GM19438 (cell line): ENCODE data around the gene HPDL.
"Not testable (repeated sequence)": the region's sequence is repeated elsewhere in the genome, so short reads cannot be mapped to it uniquely, and the experiment has no call there.

ENCODE experiments used
- ATAC-seq: cut with Tn5 transposase; IDR thresholded peaks from one replicate; pipeline ENCODE4 v1.9.1; 2021; ENCODE audit warnings: low read depth; ENCODE audit not compliant: unreplicated experiment

The HPDL gene

DNA sequence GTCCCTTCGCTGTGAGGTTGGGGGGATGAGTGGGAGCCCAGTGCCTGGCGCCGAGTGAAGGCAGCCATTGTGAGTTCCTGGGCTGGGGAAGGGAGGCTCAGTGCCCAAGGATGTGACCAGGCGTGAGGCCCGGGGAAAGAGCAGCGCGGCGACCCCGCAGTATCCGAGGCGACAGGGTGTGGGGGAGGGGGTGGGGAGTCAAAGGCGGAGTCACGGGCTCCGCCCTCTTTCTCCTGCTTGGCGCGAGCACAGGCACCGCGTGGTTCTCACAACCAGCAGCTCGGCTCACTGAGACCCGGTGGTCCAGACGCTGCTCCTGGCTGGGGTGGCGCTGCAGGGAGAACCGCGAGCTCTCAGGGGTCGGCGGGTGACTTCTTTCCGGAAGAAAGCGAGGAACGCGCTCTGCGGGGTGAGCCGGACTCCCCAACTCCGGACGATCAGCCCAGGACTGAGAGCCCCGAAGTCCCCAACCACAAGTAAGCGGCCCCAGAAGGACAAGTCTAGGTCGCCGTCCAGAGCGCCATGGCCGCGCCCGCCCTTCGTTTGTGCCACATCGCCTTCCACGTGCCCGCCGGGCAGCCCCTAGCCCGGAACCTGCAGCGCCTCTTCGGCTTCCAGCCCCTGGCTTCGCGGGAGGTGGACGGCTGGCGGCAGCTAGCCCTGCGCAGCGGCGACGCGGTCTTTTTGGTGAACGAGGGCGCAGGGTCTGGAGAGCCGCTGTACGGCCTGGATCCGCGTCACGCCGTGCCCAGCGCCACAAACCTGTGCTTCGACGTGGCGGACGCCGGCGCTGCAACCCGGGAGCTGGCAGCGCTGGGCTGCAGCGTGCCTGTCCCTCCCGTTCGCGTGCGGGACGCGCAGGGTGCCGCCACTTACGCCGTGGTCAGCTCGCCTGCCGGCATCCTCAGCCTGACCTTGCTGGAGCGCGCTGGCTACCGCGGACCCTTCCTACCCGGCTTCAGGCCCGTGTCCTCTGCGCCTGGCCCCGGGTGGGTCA, at the start of gene HPDL:
Gene HPDL, plus strand, starts transcription at position 269 of the 997 bp plus-strand sequence. Its CDS starts 254 bp downstream, at position 523.
- ATAC-seq = no peak

DNA sequence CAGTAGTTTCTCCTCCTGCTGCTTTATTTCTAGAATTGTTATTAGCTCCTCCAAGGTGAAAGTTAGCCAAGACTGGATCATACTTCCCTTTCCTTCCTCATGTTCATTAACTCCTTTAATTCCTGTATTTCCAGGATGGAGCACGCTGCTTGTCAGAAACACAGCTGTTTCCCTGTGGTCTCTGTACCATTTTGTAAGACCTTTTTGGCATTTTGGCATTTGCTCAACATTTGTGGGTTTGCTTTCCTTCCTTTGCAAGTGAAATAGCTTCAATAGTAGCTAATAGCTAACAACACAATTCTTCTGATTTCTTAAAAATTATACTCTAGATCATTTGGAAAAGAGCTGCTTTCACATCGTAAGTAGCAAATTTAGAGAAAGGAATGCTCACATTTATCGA, 44.3 kb upstream of the HPDL start:
- no peak for ATAC-seq

DNA sequence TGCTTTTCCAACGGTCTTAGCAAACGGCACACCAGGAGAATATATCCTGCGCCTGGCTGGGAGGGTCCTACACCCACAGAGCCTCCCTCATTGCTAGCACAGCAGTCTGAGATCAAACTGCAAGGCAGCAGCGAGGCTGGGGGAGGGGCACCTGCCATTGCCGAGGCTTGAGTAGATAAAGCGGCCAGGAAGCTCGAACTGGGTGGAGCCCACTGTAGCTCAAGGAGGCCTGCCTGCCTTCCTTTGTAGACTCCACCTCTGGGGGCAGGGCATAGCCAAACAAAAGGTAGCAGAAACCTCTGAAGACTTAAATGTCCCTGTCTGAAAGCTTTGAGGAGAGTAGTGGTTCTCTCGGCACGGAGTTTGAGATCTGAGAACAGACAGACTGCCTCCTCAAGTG, 41.8 kb upstream of the HPDL start:
- not testable (repeated sequence) for ATAC-seq

DNA sequence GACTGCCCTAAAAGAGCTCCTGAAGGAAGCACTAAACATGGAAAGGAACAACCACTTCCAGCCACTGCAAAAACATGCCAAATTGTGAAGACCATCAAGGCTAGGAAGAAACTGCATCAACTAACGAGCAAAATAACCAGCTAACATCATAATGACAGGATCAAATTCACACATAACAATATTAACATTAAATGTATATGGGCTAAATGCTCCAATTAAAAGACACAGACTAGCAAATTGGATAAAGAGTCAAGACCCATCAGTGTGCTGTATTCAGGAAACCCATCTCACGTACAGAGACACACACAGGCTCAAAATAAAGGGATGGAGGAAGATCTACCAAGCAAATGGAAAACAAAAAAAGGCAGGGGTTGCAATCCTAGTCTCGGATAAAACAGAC, 40.2 kb upstream of the HPDL start:
- not testable (repeated sequence) for ATAC-seq

DNA sequence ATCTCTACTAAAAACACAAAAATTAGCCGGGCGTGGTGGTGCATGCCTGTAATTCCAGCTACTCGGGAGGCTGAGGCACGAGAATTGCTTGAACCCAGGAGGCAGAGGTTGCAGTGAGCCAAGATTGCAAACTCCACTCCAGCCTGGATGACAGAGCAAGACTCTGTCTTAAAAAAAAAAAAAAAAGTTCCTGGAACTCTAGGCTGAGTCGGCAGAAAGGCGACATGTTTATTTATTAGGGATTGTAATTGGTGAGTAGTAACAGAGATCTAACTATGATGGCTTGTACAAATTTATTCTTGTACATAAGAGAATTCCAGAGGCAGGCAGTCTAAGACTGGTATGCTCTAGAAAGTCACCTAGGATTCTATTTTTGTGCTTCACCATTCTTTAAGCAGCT, 35.7 kb upstream of the HPDL start:
- ATAC-seq = not testable (repeated sequence)

DNA sequence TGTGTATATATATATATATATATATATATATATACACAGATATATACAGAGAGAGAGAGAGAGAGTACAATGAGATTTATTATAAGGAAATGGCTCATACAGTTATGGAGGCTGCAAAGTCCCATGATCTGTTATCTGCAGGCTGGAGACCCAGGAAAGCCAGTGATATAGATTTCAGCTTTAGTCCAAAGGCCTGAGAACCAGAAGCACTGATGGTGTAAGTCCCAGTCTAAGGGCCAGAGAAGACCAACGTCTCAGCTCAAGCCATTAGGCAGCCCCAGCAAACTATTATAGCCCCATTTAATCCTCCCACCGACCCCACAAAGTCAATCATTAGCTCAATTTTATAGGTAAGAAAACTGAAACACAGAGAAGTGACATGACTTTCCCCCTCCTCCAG, 35.0 kb upstream of the HPDL start:
- no peak for ATAC-seq

DNA sequence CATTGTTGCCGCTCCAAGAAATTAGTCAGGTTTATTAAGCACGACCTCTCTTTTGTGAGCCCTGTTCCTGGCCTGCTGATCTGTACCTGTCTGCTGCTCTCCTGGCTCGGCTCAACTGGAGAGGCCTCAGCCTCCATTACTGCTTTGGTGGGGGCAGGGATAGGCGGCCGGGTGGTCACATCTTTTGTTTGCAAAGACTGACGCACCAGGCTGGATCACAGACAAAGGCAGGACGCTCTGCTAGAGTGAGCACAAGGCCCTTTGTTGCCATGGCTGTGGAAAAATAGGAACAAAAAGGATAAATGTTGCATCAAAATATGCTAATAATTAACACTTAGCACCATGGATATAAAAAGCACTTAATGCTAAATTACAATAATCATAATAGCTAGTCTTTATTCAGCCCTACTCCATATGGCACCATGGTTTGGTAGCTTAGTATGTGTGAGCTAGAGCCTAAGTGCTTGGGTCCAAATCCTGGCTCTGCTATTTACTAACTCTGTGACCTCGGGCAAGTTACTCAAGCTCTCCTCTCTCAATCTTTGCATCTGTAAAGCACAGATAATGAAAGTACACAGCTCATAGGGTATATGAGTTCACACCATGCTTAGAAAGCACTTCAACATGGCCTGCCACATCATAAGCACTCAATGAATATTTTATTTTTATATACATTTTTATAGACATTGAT, 28.9 kb upstream of the HPDL start:
- no peak for ATAC-seq

DNA sequence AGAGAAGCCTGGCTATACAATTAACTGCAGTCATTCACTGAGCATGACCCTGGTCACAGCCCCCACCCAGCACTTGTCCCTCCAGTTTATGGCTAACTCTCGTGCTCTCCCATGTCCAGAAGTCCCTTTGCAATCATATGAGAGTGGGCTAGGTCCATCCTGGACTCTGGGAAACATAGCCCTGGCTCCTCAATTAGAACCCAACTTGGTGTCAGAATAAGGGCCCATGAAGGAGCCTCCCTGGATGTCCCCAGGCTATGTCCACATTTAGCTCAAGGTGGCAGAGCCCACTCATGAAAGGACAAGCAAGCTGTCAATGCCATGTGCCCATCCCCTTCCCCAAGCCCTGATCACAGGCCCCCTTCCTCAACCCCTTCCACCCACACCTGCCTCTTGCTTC, 27.4 kb upstream of the HPDL start:
- ATAC-seq = no peak

DNA sequence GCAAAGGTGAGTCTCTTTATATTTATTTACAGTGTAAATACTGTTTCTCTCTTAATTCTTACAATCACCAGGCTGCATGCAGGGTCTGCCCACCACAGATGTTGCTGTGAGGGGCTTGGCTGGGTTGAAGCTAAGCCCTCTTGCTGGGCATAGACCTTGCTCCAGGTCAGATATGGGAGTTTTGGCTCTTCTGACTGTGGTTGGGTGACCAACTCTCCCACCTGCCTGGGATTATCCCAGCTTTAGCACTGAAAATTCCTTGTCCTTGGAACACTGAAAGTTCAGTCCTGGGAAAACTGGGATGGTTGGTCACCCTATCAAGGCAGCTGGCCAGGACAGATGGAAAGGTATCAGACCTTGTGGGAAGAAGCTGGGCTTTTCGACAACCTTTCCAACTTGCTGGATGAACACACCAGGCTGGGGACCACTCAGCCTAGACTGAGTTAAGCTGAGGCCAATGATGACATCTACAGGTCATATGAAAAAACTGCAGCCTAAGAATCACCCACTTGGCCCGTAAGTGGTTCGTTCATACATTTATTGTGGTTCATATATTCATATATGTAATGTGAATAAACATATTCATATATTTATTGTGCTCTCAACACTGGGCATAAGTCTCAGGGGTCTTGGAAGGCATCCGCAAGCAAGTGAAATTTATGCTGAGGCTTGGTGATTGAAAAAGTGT, 26.6 kb upstream of the HPDL start:
- ATAC-seq = no peak

DNA sequence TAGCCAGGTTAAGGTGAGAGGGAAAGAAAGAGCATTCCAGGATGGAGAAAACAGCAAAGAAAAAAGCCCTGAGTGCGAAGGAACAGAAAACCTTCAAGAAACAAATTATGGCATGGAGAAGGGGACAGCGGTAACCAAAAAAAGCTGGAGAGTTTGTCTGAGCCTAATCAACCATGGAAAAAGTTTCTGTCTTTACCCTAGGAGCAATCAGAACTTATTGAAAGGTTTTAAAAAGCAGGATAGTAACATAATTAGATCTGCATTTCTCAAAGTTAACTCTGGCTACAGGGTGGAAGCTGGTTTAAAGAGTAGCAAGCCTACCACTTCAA, 26.1 kb upstream of the HPDL start:
- ATAC-seq = no peak

DNA sequence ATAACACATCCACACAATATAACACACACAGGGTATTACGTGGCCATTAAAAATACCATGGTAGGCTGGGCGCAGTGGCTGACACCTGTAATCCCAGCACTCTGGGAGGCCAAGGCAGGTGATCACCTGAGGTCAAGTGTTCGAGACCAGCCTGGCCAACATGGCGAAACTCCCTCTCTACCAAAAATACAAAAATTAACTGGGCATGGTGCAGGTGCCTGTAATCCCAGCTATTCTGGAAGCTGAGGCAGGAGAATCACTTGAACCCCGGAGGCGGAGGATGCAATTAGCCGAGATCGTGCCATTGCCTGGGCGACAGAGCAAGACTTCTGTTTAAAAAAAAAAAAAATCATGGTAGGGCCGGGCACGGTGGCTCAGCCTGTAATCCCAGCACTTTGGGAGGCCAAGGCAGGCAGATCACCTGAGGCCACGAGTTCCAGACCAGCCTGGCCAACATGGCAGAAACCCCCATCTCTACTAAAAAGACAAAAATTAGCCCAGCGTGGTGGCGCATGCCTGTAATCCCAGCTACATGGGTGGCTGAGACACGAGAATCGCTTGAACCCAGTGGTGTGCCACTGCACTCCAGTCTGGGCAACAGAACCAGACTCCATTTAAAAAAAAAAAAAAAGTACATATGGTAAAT, 24.1 kb upstream of the HPDL start:
- no peak for ATAC-seq

DNA sequence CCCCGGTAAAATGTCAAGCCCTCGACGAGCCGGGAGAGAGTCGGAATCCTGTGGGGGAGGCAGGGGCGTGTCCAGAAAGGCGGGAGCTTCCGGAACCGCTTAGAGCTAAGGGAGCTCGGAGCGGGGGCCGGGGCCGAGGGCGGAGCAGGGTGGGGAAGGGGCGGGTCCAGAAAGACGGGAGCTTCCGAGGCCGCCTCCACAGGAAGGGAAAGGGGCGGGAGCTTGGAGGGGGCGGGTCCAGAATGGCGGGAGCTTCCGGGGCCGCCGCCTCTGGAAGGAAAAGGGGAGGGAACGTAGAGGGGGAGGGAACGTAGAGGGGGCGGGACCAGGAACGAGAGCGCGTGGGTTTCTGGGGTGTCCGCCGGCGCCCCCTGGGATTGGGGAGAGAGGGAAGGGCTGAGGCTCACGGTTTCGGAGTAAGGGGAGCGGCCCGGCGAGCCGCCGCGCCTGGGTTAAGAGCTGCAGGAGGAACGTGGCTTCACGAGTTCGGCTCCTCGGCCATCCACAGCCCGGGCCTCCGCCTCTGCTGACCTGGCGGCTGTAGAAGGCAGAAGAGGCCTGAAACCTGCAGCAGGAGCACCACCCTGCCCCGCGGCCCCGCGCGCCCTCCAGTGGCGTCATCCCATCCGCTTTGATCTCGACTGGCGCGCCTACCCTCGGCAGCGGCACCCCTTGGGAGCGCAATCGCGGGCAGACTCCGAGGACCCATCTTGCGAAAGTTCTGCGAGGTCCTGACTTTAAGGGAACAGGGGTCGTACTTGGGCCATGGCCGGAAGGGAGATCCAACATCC, 23.0 kb upstream of the HPDL start:
- ATAC-seq = peak; percentile 68

DNA sequence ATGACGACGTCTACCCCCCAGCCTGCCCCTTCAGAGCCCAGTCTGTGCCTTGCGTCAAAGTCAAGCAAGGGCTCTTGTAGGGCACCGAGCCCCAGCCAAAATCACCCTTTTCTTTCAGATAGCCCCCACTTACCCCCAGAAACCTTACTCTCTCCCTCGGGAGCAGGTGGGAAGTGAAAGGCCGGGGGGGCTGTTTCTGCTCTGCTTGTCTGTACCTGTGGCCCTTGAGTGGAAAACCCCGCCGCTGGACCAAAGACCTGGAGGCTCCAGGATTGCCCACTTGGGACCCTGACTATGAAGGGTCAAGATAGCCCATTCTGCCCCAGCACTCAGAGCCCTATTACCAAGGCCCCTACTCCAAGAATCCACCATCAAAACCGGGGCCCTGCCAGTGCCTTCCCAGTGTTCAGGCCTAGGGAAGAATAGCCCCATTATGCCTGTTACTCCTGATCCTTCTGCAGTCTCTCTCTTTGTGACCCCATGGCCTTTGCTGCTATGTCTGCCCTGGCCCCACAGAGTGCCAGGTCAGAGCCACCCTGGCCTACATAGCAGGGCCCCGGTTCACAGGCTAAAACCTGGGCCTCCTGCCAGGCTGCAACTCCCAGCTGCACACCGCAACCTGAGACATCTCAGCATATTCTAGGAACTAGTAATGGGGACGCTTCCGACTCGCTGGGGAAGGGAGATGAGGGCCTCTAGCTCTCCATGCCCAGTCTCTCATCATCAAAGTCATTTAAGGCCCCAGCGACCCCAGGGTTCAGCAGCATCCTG, 22.2 kb upstream of the HPDL start:
- ATAC-seq = no peak

DNA sequence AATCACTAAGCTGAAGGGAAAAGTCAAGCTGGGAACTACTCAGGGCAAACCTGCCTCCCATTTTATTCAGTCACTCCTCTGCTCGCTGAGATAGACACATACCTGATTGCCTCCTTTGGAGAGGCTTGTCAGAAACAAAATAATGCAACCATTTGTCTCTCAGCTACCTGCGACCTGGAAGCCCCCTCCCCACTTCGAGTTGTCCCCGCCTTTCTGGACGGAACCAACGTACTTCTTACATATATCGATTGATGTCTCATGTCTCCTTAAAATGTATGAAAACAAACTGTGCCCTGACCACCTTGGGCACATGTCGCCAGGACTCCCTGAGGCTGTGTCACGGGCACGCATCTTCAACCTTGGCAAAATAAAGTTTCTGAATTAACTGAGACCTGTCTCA, 21.5 kb upstream of the HPDL start:
- no peak for ATAC-seq

DNA sequence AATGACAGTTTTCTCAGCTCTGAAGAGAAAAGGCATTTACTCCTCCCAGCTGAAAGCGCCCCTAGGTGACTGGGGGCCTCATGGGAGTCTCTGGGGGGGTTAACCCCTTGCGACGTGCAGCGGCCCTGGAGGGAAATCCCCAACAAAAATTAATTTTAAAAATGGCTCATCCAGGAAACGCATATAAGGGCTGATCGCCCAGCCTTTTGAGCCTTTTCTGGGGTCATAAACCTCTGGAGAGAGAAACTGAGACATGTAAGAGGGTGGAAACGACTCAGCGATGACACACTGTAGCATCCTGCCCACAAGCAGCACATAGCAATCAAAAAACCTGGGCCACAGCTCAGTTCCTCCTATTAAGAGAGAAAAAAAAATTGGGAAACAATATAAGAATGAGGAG, 20.4 kb upstream of the HPDL start:
- ATAC-seq = no peak

DNA sequence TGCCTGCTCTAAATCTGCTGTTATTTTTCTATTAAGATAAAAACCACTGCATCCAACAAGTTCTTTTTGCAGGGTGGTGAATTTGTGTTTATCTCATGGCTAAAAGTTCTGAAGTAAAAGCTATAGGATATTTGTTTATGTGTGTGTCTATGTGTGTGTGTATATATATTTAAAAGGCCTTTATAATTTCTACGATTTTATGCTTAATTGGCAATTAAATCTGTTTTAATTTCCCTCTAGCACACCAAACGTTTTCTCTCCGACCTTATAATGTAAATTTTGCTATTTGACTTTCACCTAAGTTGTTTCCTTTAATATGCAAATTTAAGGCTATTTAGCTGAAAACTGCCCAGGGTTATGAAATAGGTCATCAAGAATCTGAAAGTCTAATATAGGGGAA, 19.8 kb upstream of the HPDL start:
- ATAC-seq = no peak

DNA sequence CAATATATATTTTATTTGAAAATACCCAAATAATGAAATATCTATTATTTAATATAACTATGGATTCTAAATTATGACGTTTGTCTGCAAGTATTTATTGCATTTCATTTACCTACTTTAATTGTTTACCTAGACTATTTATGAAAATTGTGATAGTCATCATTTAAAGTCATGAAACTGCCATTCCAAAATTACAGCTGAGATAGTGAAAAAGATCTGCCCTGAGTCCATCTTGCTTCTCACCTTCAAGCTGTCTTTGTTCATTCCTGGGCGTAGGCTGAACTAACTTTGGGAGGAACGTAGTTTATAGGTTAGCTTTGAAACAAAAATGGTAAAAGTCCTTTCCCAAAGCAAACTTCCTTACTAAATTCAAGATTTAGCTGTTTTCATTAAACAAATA, 12.4 kb upstream of the HPDL start:
- ATAC-seq = no peak

DNA sequence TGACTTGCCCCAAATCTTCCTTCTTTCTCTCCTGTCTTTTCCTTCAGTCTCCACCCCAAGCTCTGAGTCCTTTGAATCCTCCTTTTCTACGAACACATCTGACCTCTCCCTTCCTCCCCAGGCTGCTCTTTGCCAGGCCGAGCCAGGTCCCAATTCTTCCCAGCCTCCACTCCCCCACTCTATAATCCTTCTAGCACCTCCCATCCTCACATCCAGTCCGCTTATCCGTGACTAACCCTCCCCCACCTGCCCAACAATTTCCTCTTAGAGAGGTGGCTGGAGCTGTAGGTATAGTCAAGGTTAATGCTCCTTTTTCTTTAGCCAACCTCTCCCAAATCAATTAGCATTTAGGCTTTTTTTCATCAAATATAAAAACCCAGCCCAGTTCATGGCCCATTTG, 9.5 kb upstream of the HPDL start:
- no peak for ATAC-seq

DNA sequence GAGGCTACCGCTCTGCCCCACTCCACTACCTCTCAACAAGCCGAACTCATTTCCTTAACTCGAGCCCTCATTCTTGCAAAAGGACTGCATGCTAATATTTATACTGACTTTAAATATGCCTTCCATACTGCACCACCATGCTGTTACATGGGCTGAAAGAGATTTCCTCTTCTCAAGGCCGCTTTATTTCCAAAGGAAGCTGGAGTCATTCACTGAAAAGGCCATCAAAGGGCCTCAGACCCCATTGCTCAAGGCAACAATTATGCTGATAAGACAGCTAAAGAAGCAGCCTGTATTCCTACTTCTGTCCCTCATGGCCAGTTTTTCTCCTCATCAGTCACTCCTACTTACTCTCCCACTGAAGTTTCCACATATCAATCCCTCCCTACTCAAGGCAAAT, 6.9 kb upstream of the HPDL start:
- ATAC-seq = no peak
